Activated CD4-positive, CD25-positive, alpha-beta regulatory T cell (primary cell): ENCODE data around the gene AASDH.
A peak's percentile ranks its signal among the peaks of the same experiment; 100 is the strongest.

Source experiments
- DNase-seq, 4 experiments: peaks; one replicate each; lab custom pipeline; 2025; lab: John Stamatoyannopoulos, UW

Gene AASDH

DNA sequence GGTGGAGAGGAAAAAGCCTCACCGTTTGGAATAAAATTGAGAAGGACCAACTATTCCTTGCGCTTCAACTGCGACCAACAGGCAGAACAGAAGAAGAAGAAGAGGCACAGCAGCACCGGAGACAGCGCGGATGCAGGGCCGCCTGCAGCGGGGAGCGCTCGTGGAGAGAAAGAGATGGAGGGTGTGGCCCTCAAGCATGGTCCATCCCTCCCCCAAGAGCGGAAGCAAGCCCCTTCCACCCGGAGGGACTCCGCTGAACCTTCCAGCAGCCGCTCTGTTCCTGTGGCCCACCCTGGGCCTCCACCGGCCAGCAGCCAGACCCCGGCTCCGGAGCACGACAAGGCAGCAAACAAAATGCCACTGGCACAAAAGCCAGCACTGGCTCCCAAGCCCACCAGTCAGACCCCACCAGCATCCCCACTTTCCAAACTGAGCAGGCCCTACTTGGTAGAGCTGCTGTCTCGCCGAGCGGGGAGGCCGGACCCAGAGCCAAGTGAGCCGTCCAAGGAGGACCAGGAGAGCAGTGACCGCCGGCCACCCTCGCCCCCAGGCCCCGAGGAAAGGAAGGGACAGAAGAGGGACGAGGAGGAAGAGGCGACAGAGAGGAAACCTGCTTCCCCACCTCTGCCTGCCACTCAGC is 71.2 kb downstream of the AASDH start:
- no peak for DNase-seq

DNA sequence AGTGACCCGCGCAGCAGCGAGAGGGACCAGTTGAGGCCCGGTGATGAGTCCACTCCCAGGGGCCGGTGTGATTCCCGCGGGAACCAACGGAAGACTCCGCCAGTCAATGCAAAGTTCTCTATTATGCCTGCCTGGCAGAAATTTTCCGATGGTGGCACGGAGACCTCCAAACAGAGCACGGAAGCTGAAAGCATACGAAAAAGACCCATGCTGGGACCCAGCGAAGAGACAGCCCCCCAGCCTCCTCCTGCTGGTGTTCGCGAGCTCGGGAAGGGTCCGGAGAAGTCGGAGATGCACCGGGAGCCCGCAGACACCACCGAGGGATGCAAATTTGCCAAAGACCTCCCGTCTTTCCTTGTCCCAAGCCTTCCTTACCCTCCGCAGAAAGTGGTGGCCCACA is 71.7 kb downstream of the AASDH start:
- DNase-seq: no peak

DNA sequence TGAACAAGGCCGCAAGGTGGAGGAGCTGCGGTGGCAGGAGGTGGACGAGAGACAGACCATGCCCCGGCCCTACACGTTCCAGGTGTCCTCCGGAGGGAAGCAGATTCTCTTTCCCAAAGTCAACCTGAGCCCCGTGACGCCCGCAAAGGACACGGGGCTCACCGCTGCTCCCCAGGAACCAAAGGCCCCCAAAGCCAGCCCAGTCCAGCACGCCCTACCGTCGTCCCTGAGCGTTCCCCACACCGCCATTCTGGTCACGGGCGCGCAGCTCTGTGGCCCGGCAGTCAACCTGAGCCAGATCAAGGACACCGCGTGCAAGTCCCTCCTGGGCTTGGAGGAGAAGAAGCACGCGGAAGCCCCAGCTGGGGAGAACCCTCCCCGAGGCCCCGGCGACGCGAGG is 72.2 kb downstream of the AASDH start:
- DNase-seq: no peak

DNA sequence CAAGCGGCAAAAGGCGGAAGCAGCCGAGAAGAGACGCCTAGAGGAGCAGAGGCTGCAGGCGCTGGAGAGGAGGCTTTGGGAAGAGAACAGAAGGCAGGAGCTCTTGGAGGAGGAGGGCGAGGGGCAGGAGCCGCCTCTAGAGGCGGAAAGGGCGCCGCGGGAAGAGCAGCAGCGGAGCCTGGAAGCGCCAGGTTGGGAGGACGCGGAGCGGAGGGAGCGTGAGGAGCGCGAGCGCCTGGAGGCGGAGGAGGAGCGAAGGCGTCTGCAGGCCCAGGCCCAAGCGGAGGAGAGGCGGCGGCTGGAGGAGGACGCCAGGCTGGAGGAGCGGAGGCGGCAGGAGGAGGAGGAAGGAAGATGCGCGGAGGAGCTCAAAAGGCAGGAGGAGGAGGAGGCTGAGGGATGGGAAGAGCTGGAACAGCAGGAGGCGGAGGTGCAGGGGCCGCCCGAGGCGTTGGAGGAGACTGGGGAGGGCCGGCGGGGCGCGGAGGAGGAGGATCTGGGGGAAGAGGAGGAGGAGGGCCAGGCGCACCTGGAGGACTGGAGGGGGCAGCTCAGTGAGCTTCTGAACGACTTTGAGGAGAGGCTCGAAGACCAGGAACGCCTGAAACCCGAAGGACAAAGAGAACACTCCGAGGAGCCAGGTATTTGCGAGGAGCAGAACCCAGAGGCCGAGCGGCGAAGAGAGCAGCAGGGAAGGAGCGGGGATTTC is 72.9 kb downstream of the AASDH start:
- no peak for DNase-seq

DNA sequence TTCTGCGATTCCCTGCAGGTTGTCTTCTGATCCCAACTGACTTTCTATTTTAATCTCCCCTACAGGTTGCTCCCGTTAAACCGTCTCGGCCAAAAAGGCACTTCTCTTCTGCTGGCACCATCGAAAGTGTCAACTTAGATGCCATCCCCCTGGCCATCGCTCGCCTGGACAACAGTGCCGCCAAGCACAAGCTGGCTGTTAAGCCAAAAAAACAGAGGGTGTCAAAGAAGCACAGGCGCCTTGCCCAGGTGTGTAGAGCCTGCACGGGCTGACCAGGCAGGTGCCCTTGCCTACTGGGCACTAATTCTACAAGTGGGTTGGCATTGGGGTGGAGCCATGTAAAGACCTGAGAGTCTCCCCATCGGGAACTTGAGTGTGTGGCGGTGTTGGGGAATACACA is 74.2 kb downstream of the AASDH start:
- no peak for DNase-seq

DNA sequence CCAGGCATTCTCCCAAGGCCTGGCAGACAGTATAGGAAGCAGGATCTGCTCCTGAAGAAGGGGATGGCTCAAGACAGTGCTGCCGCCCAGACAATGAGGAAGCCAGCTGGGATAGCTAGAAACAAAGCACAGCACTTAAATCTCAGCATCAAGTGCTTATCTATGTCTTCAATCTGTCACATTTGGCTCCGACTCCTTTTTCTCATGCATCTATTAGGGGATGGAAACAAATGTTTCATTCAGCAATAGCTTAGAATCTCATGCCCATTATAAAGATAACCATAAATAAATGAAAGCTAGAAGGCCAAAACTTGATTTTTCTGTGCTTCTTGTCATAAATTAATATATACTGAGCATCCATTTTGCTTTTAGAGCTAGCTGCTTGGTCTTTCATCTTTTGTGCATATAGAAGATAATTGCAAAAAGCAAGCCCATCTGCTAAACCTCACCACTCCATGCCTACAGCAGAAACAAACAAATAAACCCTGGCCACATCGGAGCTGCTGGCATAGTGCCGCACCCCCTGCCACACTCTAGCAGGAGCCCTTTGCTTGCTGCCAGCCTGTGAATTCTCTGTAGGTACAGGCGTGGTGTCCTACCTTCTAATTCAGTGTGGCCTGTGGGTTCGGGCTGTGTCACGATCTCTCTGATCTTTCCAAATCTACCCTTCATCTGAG is 75.9 kb downstream of the AASDH start:
- no peak for DNase-seq

DNA sequence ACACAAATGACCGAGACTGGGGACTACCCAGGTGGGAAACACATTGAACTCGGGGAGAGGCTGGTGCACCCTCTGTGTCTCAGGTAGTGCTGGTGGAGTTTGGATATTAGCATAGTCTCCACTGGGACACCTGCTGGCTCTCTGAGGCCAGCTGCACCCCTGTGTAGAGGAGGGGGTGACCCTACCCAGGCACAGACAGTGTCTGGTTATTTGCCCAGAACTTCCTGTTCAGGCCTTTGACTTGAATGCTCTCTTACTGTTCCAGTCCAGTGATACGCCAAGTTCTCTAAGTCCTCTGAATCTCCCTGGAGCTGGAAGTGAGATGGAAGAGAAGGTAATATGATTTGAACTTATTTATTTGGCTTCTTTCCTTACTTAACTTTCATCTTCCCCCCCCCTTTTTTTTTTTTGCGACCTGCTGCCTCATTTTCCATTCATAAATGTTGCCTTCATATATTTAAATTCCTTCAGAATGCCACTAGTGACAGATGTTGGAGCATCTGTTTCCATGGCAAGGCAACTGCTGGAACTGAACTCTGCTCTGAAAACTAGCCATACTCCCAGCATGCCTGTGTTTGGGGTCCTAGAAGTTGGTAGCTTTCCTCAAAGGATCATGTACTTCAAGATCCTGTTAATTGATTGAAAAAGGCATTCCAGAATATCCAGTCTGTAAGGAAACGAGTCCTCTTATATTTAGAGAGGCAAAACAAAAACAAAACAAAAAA is 76.7 kb downstream of the AASDH start:
- DNase-seq: no peak

DNA sequence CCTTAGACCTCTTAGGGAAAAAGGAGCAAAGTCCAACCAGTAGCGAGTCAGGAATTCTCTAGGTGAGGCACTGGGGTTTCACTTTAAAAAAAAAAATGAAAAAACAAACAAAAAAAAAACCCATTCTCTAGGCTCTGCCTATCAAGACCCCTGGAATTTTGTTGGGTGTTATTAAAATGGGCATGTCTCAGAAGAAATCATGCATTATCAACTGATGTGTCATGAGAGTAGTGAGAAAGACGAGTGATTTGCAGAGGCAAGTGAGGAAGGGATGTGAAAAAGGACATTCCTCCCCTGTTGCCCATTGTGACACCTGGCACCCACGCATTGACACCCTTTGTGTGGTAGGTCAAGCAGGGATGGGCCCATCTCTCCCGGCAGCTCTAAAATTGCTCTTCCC is 78.9 kb downstream of the AASDH start:
- no peak for DNase-seq

DNA sequence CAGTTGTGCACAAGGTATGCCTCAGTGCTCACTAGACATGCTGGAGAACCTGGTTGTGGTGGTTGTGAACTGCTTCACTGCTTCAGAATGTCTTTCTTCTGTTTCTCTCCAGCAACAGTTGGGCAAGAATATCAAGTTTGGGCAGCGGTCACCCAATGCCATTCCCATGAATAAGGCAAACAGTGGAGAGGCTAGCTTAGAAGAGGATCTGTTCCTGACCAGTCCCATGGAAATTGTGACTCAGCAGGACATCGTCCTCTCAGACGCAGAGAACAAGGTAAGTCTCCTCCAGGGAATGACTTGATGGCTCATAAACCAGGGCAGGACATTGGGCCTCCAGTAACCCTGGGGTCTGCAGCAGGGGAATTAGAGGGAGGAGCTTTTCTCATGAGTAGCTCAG is 79.9 kb downstream of the AASDH start:
- DNase-seq: no peak

DNA sequence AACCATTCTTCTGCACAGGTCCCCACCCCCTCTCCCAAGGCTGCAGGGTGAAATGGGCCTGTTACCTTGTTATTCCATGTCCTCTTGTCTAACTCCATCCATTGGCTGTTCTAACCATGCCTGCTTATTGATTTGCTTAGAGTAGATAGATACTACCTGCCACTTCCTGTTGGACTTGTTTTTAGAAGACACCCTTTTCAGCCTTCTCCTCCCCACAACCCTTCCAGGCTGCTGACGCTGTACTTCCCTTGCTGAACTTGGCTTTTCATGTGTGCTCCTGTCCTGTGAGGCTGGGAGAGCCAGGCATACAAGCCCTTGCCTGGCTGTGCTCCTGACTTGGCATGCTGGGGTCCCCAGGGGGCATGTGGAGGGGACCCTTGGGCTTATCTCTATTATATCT is 81.9 kb downstream of the AASDH start:
- no peak for DNase-seq

DNA sequence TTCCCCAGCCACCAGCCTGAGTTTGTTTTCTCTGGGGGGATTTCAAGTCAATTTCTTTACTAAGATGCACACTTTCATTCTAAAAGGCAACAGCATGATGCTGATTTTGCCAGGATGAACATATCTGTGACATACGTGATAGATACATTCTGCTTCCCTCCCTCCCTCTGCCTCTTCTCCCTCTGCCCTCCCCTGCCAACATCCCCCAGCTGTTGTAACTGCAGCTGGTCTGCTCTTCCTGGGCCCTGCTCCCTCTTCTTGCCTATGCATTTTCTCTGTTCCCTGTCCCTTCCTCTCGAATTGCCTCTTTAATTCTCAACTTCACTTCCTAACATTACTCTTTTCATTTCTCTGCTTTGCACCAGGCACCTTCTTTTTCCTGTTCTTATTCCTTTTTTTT is 83.4 kb downstream of the AASDH start:
- DNase-seq: no peak

DNA sequence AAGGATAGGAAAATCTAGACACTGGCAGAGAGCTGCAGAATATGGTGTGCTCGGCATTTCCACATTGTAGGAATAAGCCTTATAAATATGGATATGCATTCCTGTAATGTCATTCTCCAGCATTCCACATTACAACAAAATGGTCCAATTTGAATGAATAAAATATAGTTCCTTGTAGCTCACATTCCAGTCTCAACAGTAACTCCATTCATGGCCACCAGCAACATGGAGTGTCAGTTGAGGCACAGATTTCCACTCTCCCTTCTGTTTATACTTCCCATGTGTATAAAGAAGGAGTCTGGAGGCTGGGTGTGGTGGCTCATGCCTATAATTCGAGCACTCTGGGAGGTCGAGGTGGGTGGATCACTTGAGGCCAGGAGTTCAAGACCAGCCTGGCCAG is 84.5 kb downstream of the AASDH start:
- DNase-seq: no peak

DNA sequence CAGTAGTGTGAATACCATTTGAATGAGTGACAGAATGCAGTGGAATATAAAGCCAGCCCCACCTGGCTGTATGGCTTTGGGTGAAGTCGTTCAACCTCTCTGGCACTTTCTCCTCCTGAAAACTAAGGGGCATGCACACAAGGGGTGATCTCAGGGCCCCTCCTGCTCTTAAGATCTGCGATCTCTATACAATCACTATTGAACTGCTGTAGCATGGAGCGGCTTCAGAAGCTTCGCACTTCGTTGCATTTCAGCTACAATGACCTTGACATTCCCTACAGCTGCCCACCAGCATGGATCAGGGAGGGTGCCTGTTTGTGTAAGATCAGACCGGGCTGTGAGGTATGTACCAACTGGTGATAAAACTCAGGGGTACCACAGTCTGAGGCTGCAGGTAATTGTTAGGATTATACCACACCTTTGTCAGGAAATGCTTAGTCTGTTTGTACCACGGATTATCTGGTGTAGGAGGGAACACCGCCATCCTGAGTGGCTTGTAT is 85.2 kb downstream of the AASDH start:
- no peak for DNase-seq

DNA sequence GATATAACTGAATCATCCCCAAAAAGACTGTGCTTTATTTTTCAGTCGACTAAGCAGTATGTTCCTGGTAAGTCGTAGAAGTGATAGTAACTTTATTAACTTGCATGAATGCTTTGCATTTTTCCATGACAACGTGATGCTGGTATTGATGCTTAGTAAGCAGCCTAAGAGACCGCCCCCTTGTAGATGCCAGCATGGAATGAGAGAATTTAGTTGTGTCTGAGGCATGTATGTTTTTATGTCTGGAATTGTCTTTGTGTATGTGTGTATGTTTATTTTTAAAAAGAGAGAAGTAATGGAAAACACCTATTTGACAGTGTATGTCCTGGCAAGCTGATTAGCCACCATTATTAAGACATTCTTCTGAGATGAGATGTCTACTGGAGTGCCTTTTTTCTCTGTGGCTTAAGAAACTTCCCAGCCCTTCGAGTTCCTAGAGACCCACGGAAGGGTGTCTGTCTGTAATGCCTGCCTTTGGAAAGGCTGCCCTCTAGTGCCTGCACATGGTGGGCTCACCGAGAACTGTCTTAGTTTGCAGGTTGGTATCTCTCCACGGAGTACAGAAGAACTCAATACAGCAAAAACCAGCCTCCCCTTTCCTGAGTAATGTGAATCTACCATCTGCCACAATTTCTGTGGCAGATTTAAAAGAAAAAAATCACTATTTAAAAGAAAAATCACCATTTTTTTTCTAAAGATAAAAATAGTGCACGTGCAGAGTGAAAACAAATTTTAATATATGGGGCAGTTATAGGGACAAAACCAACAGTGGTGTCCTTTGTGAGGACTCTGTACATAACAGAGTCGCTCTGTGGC is 85.9 kb downstream of the AASDH start:
- DNase-seq: peak in 3 of 4 experiments; percentile 7 to 21 (median 14)

DNA sequence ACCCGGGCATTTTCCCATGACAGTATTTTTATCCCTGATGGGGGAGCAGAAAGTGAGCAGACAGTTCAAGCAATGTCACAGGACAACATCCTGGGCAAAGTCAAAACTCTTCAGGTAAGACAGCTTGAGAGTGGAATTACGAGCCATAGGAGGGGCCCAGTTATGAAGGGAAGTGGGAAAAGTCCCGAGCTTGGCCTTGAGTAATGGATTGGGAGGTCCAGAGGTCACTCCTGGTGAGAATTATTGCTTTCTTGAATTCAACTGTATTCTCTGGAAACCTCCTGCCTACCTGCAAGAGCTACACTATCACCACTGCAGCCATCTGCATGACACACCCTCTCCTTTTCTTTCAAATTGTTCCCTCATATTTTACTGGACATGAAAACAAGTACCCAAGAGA is 89.1 kb downstream of the AASDH start:
- DNase-seq: no peak

DNA sequence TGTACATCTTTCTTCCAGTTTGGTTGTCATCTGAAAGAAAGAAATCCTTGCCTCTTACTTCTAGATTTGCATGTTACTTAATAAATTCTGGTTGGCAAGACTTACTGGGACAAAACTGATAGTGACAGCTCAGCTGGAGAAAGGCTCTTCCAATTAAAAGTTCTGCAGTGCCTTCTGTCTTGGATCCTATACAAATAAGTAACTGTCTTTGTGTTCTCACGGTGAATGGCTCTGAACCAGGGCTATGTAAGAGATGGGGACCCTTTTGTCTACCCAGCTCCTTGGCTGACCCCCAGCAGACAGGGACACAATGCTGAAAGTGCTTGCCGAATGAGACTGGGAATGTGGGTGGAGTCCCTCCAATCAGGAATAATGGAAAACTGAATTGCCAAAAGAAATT is 89.5 kb downstream of the AASDH start:
- DNase-seq: no peak

DNA sequence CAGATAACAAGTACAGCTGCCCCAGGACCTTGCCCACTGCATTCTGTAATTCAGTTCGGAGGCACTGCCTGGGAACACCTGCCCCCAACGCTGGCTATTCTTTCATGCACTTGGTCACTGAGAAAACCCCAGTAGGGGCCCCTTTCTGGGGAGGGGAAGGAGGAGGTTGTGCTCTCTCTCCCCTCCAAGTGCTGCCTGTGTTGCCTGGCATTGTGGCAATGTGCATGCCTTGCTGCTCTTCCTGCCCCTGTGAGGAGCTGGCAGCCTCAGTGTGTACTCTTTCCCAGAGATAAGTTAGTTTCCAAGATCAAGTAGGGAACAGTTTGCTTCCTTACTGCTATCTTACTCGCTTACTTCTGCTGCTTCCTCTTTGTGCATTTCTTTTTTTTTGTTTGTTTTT is 90.8 kb downstream of the AASDH start:
- DNase-seq: no peak

DNA sequence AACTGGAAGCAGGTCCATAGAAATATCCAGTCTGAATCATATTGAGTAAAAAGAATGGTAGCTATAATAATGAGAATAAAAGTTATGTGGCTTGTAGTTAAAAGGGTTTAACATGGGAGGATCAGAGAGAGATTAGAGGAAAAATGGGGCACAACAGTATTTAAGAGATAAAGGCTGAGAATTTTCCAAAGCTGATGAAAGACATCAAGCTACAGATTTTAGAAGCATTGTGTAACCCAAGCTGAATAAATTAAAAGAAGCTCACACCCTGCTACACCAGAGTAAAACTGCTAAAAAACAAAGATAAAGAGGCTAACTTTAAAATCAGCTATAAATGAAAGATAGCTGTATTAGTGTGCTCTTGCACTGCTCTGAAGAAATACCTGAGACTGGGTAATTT is 94.2 kb downstream of the AASDH start:
- DNase-seq: no peak

DNA sequence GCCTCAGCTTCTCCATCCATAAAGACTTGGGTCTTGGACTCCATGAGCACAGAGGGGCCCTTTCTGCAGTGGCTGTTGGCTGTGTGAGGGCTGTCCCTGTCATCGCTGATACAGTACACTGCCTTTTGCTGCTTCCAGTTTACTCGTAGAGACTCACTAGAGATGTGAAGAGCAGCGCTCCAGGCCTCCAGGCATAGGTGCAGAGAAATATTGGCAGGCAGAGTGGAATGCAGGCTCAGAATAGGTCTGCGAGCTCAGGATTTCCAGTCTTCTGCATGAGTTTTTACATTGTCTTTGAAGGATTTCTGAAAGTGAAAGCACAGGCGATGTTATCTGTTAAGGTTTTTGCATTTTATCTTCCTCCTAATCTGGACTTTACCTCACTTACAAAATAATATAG is 97.4 kb downstream of the AASDH start:
- no peak for DNase-seq

DNA sequence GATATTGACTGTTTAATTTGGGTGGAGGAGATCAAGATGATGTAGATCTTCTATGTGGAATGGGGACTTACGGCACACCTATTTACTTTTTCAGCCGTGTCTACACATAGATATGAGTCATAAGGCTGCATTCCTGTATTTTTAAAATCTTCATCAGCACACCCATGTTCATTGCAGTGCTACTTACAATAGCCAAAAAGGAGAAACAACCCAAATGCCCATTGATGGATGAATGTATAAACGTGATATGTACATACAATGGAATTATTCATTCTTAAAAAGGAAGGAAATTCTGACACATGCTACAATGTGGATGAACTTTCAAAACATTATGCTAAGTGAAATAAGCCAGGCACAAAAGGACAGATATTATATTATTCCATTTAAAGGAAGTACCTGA is 98.6 kb downstream of the AASDH start:
- no peak for DNase-seq
